ENCODE results near the gene LGR5. TPM values are rescaled to one million over a fixed set of nuclear protein-coding genes. Genes with fewer than 3 reads are reported as not detected.

LGR5 gene
- total RNA-seq, 4 donors from 2014 or later = 0.97 to 5.5 (median 2.9) TPM

DNA sequence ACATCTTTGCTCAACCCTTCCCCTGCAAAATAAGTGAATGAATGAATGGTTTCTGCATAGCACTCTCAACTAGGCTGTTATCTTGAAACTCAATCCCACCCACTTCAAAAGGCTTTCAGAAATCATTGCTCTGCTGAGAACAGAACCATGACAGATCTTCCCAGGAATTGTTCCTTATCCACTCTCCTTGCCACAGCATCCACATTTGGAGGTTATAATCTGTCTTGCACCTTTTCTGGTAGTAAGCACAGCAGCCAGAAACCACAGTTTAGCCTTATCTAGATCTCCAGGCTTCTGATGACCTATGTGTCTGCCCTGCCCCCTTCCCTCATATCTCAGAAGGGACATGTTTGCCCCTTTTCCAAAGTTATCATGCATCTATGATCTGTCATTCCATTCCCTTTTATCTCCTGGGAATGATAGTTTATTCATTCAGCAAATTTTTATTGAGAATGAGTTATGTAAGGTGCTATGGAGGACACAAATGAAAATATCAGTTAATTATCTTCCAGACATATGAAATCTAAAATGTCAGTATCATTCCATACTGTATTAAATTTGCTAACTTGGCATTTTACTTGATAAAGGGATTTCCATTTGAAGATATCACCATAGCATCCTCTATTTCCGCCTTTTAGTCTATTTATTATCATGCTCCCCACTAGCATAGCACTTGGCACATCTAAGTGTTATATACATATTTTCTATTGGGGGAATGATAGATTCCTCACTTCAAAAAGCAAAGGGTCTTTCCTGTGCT, 21.4 kb downstream of the LGR5 start:
- TF ChIP-seq EP300 (IDR thresholded peaks at IDR 0.05) (no peak), POLR2A (IDR thresholded peaks at IDR 0.05) (no peak), POLR2AphosphoS5 (IDR thresholded peaks at IDR 0.05) (no peak)
- TF ChIP-seq, protein P1, sequence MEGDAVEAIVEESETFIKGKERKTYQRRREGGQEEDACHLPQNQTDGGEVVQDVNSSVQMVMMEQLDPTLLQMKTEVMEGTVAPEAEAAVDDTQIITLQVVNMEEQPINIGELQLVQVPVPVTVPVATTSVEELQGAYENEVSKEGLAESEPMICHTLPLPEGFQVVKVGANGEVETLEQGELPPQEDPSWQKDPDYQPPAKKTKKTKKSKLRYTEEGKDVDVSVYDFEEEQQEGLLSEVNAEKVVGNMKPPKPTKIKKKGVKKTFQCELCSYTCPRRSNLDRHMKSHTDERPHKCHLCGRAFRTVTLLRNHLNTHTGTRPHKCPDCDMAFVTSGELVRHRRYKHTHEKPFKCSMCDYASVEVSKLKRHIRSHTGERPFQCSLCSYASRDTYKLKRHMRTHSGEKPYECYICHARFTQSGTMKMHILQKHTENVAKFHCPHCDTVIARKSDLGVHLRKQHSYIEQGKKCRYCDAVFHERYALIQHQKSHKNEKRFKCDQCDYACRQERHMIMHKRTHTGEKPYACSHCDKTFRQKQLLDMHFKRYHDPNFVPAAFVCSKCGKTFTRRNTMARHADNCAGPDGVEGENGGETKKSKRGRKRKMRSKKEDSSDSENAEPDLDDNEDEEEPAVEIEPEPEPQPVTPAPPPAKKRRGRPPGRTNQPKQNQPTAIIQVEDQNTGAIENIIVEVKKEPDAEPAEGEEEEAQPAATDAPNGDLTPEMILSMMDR (IDR thresholded peaks at IDR 0.05) = no peak
- H3K27ac ChIP-seq = no peak overlapping the region
- WGBS = 92% methylated on average over 1 of the region's 1 CpG
- no peak for DNase-seq (ENCODE audit: low spot score in 2 of 2)
- no peaks in the 10 kb centered on the region for H3K27me3 ChIP-seq
- no peaks in the 10 kb centered on the region for H3K36me3 ChIP-seq
- H3K9me3 ChIP-seq = no peaks in the 10 kb centered on the region
- no peak overlapping the region for H3K4me3 ChIP-seq
- no peaks in the 10 kb centered on the region for H3K4me1 ChIP-seq

DNA sequence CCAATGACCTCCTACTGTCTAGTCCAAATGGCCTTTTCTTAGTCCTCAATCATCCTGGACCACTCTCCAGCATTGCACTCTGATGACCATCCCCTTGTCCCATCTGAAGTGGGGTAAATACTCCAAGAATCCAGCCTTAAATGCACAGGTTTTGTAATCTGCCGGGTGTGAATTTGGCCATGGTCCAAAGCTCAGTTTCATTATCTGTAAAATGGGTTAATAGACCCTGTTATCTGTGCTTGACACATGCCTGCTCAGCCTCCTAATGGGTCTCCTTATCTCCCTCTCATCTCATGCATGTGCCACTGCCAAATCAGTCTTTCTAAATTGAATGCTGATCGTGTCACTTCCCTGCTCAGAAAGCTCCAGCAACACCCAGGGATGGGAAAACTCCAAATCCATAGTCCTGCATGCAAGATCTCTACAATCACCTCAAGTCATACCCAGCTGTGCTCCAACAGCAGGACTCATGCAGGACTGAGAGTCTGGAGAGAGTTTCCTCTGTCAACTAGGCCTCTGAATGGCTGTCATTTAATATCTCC, 22.3 kb downstream of the LGR5 start:
- H3K9me3 ChIP-seq = no peaks in the 10 kb centered on the region
- no peaks in the 10 kb centered on the region for H3K4me1 ChIP-seq
- no peak overlapping the region for H3K27ac ChIP-seq
- 92% methylated on average over 2 of the region's 2 CpGs for WGBS
- TF ChIP-seq POLR2AphosphoS5 (IDR thresholded peaks at IDR 0.05) (no peak), EP300 (IDR thresholded peaks at IDR 0.05) (no peak), POLR2A (IDR thresholded peaks at IDR 0.05) (no peak)
- TF ChIP-seq, protein P1 (IDR thresholded peaks at IDR 0.05) = no peak
- H3K4me3 ChIP-seq = no peak overlapping the region
- DNase-seq (ENCODE audit: low spot score in 2 of 2) = no peak
- no peaks in the 10 kb centered on the region for H3K27me3 ChIP-seq
- H3K36me3 ChIP-seq = no peaks in the 10 kb centered on the region

DNA sequence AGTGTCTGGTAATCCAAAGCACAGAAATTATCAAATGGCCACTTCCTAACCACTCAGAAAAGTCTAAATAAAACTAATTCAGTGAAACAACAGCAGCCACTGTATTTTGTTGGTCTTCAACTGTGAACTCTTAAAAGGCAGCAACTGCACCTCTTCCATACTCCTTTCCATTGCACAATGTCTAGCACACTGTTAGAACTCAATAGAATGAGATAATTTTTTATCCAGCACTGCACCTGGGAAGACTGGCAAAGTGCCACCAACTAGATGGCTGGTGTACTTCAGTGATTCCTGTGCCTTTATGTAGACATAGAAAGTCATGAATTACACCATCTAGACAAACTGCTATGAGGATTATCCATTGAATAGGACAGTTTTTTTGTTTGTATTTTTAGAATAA, 26.2 kb downstream of the LGR5 start:
- TF ChIP-seq, protein P1 (IDR thresholded peaks at IDR 0.05) = no peak
- TF ChIP-seq POLR2AphosphoS5 (IDR thresholded peaks at IDR 0.05) (no peak), EP300 (IDR thresholded peaks at IDR 0.05) (no peak), POLR2A (IDR thresholded peaks at IDR 0.05) (no peak)
- H3K36me3 ChIP-seq = no peaks in the 10 kb centered on the region
- no peak overlapping the region for H3K27ac ChIP-seq
- DNase-seq (ENCODE audit: low spot score in 2 of 2) = no peak
- H3K9me3 ChIP-seq = no peaks in the 10 kb centered on the region
- H3K4me1 ChIP-seq = no peaks in the 10 kb centered on the region
- no peaks in the 10 kb centered on the region for H3K27me3 ChIP-seq
- H3K4me3 ChIP-seq = no peak overlapping the region

DNA sequence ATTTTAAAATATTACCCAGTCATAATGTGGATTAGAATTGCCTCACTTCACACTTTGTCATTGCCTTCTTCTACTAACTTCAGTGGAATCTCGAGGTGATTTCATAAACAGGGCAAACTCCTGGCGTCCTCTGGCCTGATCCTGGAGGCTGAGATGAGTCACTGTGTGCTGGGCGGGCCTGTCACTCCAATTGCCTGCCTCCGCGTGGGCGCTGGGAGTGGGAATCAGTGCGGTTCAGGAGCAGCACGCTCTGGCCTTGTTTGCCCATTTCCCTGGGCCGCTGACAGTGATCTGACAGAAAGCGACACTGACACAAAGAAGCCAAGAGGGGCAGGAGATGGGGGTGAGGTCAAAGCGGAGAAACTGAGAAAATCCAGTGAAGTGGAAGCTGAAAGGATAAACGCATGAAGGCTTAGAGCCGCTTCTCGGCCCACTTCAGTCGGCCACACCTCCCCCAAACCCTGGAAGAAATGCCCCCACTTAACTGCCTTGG, 29.7 kb downstream of the LGR5 start:
- H3K4me1 ChIP-seq = no peaks in the 10 kb centered on the region
- no peaks in the 10 kb centered on the region for H3K36me3 ChIP-seq
- no peak overlapping the region for H3K27ac ChIP-seq
- TF ChIP-seq, protein P1 (IDR thresholded peaks at IDR 0.05) = no peak
- TF ChIP-seq POLR2AphosphoS5 (IDR thresholded peaks at IDR 0.05) (no peak), POLR2A (IDR thresholded peaks at IDR 0.05) (no peak), EP300 (IDR thresholded peaks at IDR 0.05) (no peak)
- no peak overlapping the region for H3K4me3 ChIP-seq
- WGBS = 86% methylated on average over 15 of the region's 15 CpGs
- no peak for DNase-seq (ENCODE audit: low spot score in 2 of 2)
- no peaks in the 10 kb centered on the region for H3K9me3 ChIP-seq
- no peaks in the 10 kb centered on the region for H3K27me3 ChIP-seq

DNA sequence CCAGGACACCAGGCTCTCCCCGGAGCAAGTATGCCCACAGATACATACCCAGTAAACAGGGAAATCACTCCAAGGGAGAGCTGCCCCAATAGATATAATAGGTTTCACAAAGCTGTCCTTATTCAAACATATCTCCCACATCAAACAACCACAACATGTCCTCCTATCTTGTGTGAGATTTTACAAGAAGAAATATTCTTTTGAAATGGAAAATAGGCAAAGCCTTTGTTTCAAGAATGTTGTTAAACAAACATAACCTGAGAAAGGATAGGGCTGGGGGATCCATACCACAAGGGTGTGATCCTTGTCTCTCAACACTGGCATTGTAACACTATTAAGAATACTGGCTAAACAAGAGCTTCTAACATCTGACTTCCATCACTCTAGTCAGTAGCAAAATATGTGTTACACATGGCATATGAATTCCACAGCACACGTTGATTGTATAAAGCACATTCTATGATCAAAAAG, 32.9 kb downstream of the LGR5 start:
- Histone ChIP-seq H3K36me3 (no peaks in the 10 kb centered on the region), H3K27ac (no peak overlapping the region), H3K4me3 (no peak overlapping the region), H3K9me3 (no peaks in the 10 kb centered on the region), H3K27me3 (no peaks in the 10 kb centered on the region), H3K4me1 (peaks cover 6% of the 10 kb centered on the region)
- TF ChIP-seq EP300 (IDR thresholded peaks at IDR 0.05) (no peak), POLR2A (IDR thresholded peaks at IDR 0.05) (no peak), POLR2AphosphoS5 (IDR thresholded peaks at IDR 0.05) (no peak)
- TF ChIP-seq, protein P1 (IDR thresholded peaks at IDR 0.05) = no peak
- DNase-seq (ENCODE audit: low spot score in 2 of 2) = no peak
- 58% methylated on average over 2 of the region's 2 CpGs for WGBS
